ENCODE results near the gene NIPAL1. TPM values are rescaled to one million over a fixed set of nuclear protein-coding genes. Genes with fewer than 3 reads are reported as not detected.

NIPAL1 gene
- total RNA-seq, result 1 to 10 TPM in 3 of 4 donors, under 1 TPM in 1; 0.87 to 3.1 (median 1.9) TPM

GRCh38 chr4:48016141-48017107 lies at the start of gene NIPAL1, which contains the start of gene CNGA1:
TSS of gene NIPAL1 (plus strand) at chr4:48016772. CDS start at chr4:48016840, 68 bp downstream.
TSS of gene CNGA1 (minus strand) at chr4:48016681. CDS start at chr4:47952689, 63,992 bp downstream.
- 6 to 13% methylated on average over 14 to 40 of the region's 60 CpGs for WGBS, 2 donors

GRCh38 chr4:47968847-47969246 lies 47.7 kb upstream of the NIPAL1 start:
- H3K27ac ChIP-seq, result no peak overlapping the region
- no peak overlapping the region for H3K4me3 ChIP-seq
- no peaks in the 10 kb centered on the region for H3K27me3 ChIP-seq
- H3K4me1 ChIP-seq, result no peaks in the 10 kb centered on the region
- no peak for DNase-seq (ENCODE audit: low spot score in 2 of 2)
- no peaks in the 10 kb centered on the region for H3K36me3 ChIP-seq
- TF ChIP-seq EP300 (IDR thresholded peaks at IDR 0.05) (no peak), CTCF (IDR thresholded peaks at IDR 0.05) (no peak), POLR2A (IDR thresholded peaks at IDR 0.05) (no peak)
- no peaks in the 10 kb centered on the region for H3K9me3 ChIP-seq

More at GRCh38 chr4:48016141-48017107, at the start of gene NIPAL1, which contains the start of gene CNGA1:
- Histone ChIP-seq H3K4me1 (peaks cover 0 to 19% (median 2%) of the 10 kb centered on the region in 4 donors), H3K9me3 (no peaks in the 10 kb centered on the region), H3K27me3 (no peaks in the 10 kb centered on the region), H3K4me3 (peak within 1 kb of the TSS; percentile 65 to 71 (median 68)), H3K27ac (peak within 1 kb of the TSS; percentile 69 to 88 (median 81)), H3K36me3 (no peaks in the 10 kb centered on the region)
- TF ChIP-seq POLR2A (IDR thresholded peaks at IDR 0.05), result peak in 1 of 2 donors; percentile 49
- no peak for TF ChIP-seq EP300 (IDR thresholded peaks at IDR 0.05)
- peak in 4 of 5 experiments; percentile 14 to 48 (median 44) for TF ChIP-seq CTCF (IDR thresholded peaks at IDR 0.05)
- DNase-seq (ENCODE audit: low spot score in 2 of 2), result peak; percentile 21 to 35

- 90 to 93% methylated on average over 1 of the region's 1 CpG for WGBS, 2 donors
- H3K27me3 ChIP-seq, result no peaks in the 10 kb centered on the region
- no peaks in the 10 kb centered on the region for H3K4me1 ChIP-seq
- TF ChIP-seq POLR2A (IDR thresholded peaks at IDR 0.05) (no peak), EP300 (IDR thresholded peaks at IDR 0.05) (no peak), CTCF (IDR thresholded peaks at IDR 0.05) (no peak)
- no peak overlapping the region for H3K27ac ChIP-seq
- H3K4me3 ChIP-seq, result no peak overlapping the region
- H3K9me3 ChIP-seq, result no peaks in the 10 kb centered on the region
- DNase-seq (ENCODE audit: low spot score in 2 of 2), result no peak
- no peaks in the 10 kb centered on the region for H3K36me3 ChIP-seq
These were observed 44.4 kb upstream of the NIPAL1 start for GRCh38 chr4:47972181-47972580.

- Histone ChIP-seq H3K9me3 (no peaks in the 10 kb centered on the region), H3K27me3 (no peaks in the 10 kb centered on the region), H3K4me1 (no peaks in the 10 kb centered on the region), H3K4me3 (no peak overlapping the region), H3K27ac (no peak overlapping the region), H3K36me3 (no peaks in the 10 kb centered on the region)
- WGBS, 2 donors, result 88 to 90% methylated on average over 1 of the region's 1 CpG
- no peak for DNase-seq (ENCODE audit: low spot score in 2 of 2)
- no peak for TF ChIP-seq POLR2A (IDR thresholded peaks at IDR 0.05)
- TF ChIP-seq EP300 (IDR thresholded peaks at IDR 0.05), result no peak
- TF ChIP-seq CTCF (IDR thresholded peaks at IDR 0.05), result no peak
These were observed 43.9 kb upstream of the NIPAL1 start for GRCh38 chr4:47972721-47973120.

- Histone ChIP-seq H3K4me3 (no peak overlapping the region), H3K27me3 (no peaks in the 10 kb centered on the region), H3K9me3 (no peaks in the 10 kb centered on the region), H3K27ac (no peak overlapping the region), H3K4me1 (no peaks in the 10 kb centered on the region), H3K36me3 (no peaks in the 10 kb centered on the region)
- 61 to 70% methylated on average over 3 of the region's 3 CpGs for WGBS, 2 donors
- no peak for DNase-seq (ENCODE audit: low spot score in 2 of 2)
- no peak for TF ChIP-seq EP300 (IDR thresholded peaks at IDR 0.05)
- TF ChIP-seq POLR2A (IDR thresholded peaks at IDR 0.05), result no peak
- TF ChIP-seq CTCF (IDR thresholded peaks at IDR 0.05), result no peak
These were observed 42.0 kb upstream of the NIPAL1 start for GRCh38 chr4:47974566-47974965.

Measured in tibial nerve (tissue), 4 donors.